Activated CD4-positive, alpha-beta memory T cell treated with anti-CD3 and anti-CD28 coated beads, Interleukin-2, amount 10 ng/mL, durations not matched to agents 7 days and 5 days (primary cell): ENCODE results near the gene TALDO1. TPM values are rescaled to one million over a fixed set of nuclear protein-coding genes. Genes with fewer than 3 reads are reported as not detected.
"Not testable (repeated sequence)": the region's sequence is repeated elsewhere in the genome, so short reads cannot be mapped to it uniquely, and the experiment has no call there.

Source experiments
- CTCF ChIA-PET: fragments of 350-600 bp; sonication (Branson Sonifier 250); formaldehyde crosslinking; loops from one replicate; lab custom pipeline; 2021; ENCODE audit warnings: antibody characterized with exemption, inconsistent platforms; lab: Charles Lee
- POLR2A ChIA-PET: fragments of 350-600 bp; sonication (Branson Sonifier 250); formaldehyde crosslinking; loops from one replicate; lab custom pipeline; 2021; ENCODE audit warnings: antibody characterized with exemption; lab: Charles Lee
- DNase-seq: peaks from one replicate; pipeline ENCODE4 v3.0.0-alpha.2; 2020
- H3K27ac Mint-ChIP-seq: one replicate; pipeline ENCODE4 v1.8.0; 2021; ENCODE audit warnings: mild to moderate bottlenecking, mixed read lengths
- H3K27me3 Mint-ChIP-seq: one replicate; pipeline ENCODE4 v1.8.0; 2021; ENCODE audit warnings: mixed read lengths
- H3K36me3 Mint-ChIP-seq: one replicate; pipeline ENCODE4 v1.8.0; 2021; ENCODE audit warnings: low read depth, mixed read lengths
- H3K4me1 Mint-ChIP-seq: one replicate; pipeline ENCODE4 v1.8.0; 2021; ENCODE audit warnings: mixed read lengths
- H3K4me3 Mint-ChIP-seq: one replicate; pipeline ENCODE4 v1.8.0; 2021; ENCODE audit warnings: mild to moderate bottlenecking, mixed read lengths
- H3K9me3 Mint-ChIP-seq: one replicate; pipeline ENCODE4 v1.8.0; 2021; ENCODE audit warnings: mixed read lengths
- total RNA-seq, 2 experiments: library from RNA; stranded (reverse); gene quantifications; one replicate each; pipeline ENCODE4 v1.2.3, GENCODE V29; 2021

Gene TALDO1
- total RNA-seq, 2 experiments from 2014 or later: 215 to 224 TPM

- ChIA-PET POLR2A (interaction anchor here (1.7 kb wide), 1 partner anchor 20 kb away, joined by 6 read pairs; the partner anchor contains the start of gene TALDO1), CTCF (interaction anchor here (1.0 to 3.8 kb wide), 5 partner anchors 10 to 173 kb away, joined by 3 to 31 read pairs (median 17); partner anchors contain the start of genes DEAF1, TALDO1 and TMEM80)
- Mint-ChIP-seq H3K27me3 (peaks cover 7% of the 10 kb centered on the region), H3K27ac (no peak overlapping the region), H3K4me1 (peaks cover 19% of the 10 kb centered on the region), H3K9me3 (no peaks in the 10 kb centered on the region), H3K4me3 (no peak overlapping the region), H3K36me3 (no peaks in the 10 kb centered on the region)
- DNase-seq: peak; percentile 83
Observed at GRCh38 chr11:727859-728748, 19.2 kb upstream of the TALDO1 start.

- ChIA-PET CTCF (interaction anchor here (3.7 kb wide), 1 partner anchor 33 kb away, joined by 31 read pairs; the partner anchor contains the start of genes DEAF1 and TMEM80), POLR2A (no interaction called here)
- no peaks in the 10 kb centered on the region for H3K9me3 Mint-ChIP-seq
- no peaks in the 10 kb centered on the region for H3K36me3 Mint-ChIP-seq
- H3K4me1 Mint-ChIP-seq: peaks cover 15% of the 10 kb centered on the region
- H3K27me3 Mint-ChIP-seq: peaks cover 3% of the 10 kb centered on the region
- H3K27ac Mint-ChIP-seq: no peak overlapping the region
- H3K4me3 Mint-ChIP-seq: no peak overlapping the region
- no peak for DNase-seq
Observed at GRCh38 chr11:728901-729491, 18.3 kb upstream of the TALDO1 start.

GRCh38 chr11:729492-730074, 17.7 kb upstream of the TALDO1 start:
- H3K9me3 Mint-ChIP-seq: no peaks in the 10 kb centered on the region

GRCh38 chr11:733072-733471, 14.2 kb upstream of the TALDO1 start:
- no peak overlapping the region for H3K27ac Mint-ChIP-seq
- peaks cover 3% of the 10 kb centered on the region for H3K36me3 Mint-ChIP-seq
- ChIA-PET CTCF (interaction anchor here (2.0 kb wide), 1 partner anchor 9 kb away, joined by 6 read pairs; no protein-coding TSS in a partner anchor), POLR2A (interaction anchor here (1.3 kb wide), 1 partner anchor 14 kb away, joined by 3 read pairs; no protein-coding TSS in a partner anchor)
- no peak overlapping the region for H3K4me3 Mint-ChIP-seq
- peaks cover 6% of the 10 kb centered on the region for H3K27me3 Mint-ChIP-seq
- DNase-seq: no peak
- H3K9me3 Mint-ChIP-seq: no peaks in the 10 kb centered on the region
- peaks cover 15% of the 10 kb centered on the region for H3K4me1 Mint-ChIP-seq

More at GRCh38 chr11:729492-730074, 17.7 kb upstream of the TALDO1 start:
- Mint-ChIP-seq H3K27ac (no peak overlapping the region), H3K4me3 (no peak overlapping the region), H3K4me1 (peaks cover 13% of the 10 kb centered on the region), H3K27me3 (peaks cover 1% of the 10 kb centered on the region), H3K36me3 (no peaks in the 10 kb centered on the region)
- DNase-seq: no peak
- CTCF ChIA-PET: no interaction called here
- POLR2A ChIA-PET: no interaction called here

- DNase-seq, POLR2A ChIA-PET, H3K4me3 Mint-ChIP-seq: not testable (repeated sequence)
Observed at GRCh38 chr11:734541-734940, 12.7 kb upstream of the TALDO1 start.

GRCh38 chr11:737366-737765, 9.9 kb upstream of the TALDO1 start:
- POLR2A ChIA-PET: no interaction called here
- Mint-ChIP-seq H3K27me3 (peaks cover 11% of the 10 kb centered on the region), H3K36me3 (peaks cover 3% of the 10 kb centered on the region), H3K9me3 (no peaks in the 10 kb centered on the region), H3K27ac (no peak overlapping the region), H3K4me1 (peaks cover 17% of the 10 kb centered on the region), H3K4me3 (peak overlapping the region; percentile 24)
- CTCF ChIA-PET: interaction anchor here (0.6 to 1.4 kb wide), 2 partner anchors 11 to 13 kb away, joined by 3 to 11 read pairs; no protein-coding TSS in a partner anchor
- DNase-seq: no peak

More at GRCh38 chr11:734541-734940, 12.7 kb upstream of the TALDO1 start:
- H3K27me3 Mint-ChIP-seq, H3K36me3 Mint-ChIP-seq, H3K9me3 Mint-ChIP-seq, H3K27ac Mint-ChIP-seq: not testable (repeated sequence)
- peaks cover 17% of the 10 kb centered on the region for H3K4me1 Mint-ChIP-seq
- CTCF ChIA-PET: interaction anchor here (2.0 kb wide), 1 partner anchor 11 kb away, joined by 6 read pairs; no protein-coding TSS in a partner anchor

- not testable (repeated sequence) for H3K27ac Mint-ChIP-seq
Observed at GRCh38 chr11:737899-738298, 9.4 kb upstream of the TALDO1 start.

GRCh38 chr11:742156-742546, 5.1 kb upstream of the TALDO1 start:
- no peak overlapping the region for H3K27ac Mint-ChIP-seq
- H3K36me3 Mint-ChIP-seq: no peaks in the 10 kb centered on the region
- H3K4me3 Mint-ChIP-seq: no peak overlapping the region

More at GRCh38 chr11:737899-738298, 9.4 kb upstream of the TALDO1 start:
- H3K36me3 Mint-ChIP-seq, H3K9me3 Mint-ChIP-seq, H3K4me3 Mint-ChIP-seq, POLR2A ChIA-PET, DNase-seq: not testable (repeated sequence)
- Mint-ChIP-seq H3K27me3 (peaks cover 11% of the 10 kb centered on the region), H3K4me1 (peaks cover 17% of the 10 kb centered on the region)
- CTCF ChIA-PET: interaction anchor here (0.6 to 1.4 kb wide), 2 partner anchors 11 to 14 kb away, joined by 3 to 11 read pairs; no protein-coding TSS in a partner anchor

GRCh38 chr11:742571-743201, 4.6 kb upstream of the TALDO1 start:
- H3K36me3 Mint-ChIP-seq: no peaks in the 10 kb centered on the region
- DNase-seq: no peak
- no peak overlapping the region for H3K4me3 Mint-ChIP-seq
- CTCF ChIA-PET: interaction anchor here (1.0 kb wide), 1 partner anchor 47 kb away, joined by 3 read pairs; the partner anchor contains the start of gene TMEM80
- H3K9me3 Mint-ChIP-seq: no peaks in the 10 kb centered on the region
- POLR2A ChIA-PET: no interaction called here
- peaks cover 10% of the 10 kb centered on the region for H3K4me1 Mint-ChIP-seq
- peaks cover 8% of the 10 kb centered on the region for H3K27me3 Mint-ChIP-seq
- H3K27ac Mint-ChIP-seq: no peak overlapping the region

More at GRCh38 chr11:742156-742546, 5.1 kb upstream of the TALDO1 start:
- CTCF ChIA-PET: no interaction called here
- POLR2A ChIA-PET: interaction anchor here (1.4 kb wide), 1 partner anchor 17 kb away, joined by 3 read pairs; no protein-coding TSS in a partner anchor
- peaks cover 11% of the 10 kb centered on the region for H3K27me3 Mint-ChIP-seq
- peaks cover 16% of the 10 kb centered on the region for H3K4me1 Mint-ChIP-seq
- DNase-seq: no peak
- H3K9me3 Mint-ChIP-seq: no peaks in the 10 kb centered on the region

GRCh38 chr11:745428-745827, 1.8 kb upstream of the TALDO1 start:
- Mint-ChIP-seq H3K9me3 (no peaks in the 10 kb centered on the region), H3K36me3 (peaks cover 8% of the 10 kb centered on the region), H3K4me1 (peaks cover 21% of the 10 kb centered on the region), H3K27me3 (peaks cover 2% of the 10 kb centered on the region), H3K27ac (no peak overlapping the region), H3K4me3 (peak overlapping the region; percentile 5)
- CTCF ChIA-PET: interaction anchor here (0.6 kb wide), 1 partner anchor 19 kb away, joined by 3 read pairs; no protein-coding TSS in a partner anchor
- DNase-seq: no peak
- POLR2A ChIA-PET: no interaction called here

GRCh38 chr11:746289-747157, 741 bp upstream of the TALDO1 start:
- CTCF ChIA-PET: interaction anchor here (1.4 to 3.5 kb wide), 3 partner anchors 10 to 20 kb away, joined by 5 to 22 read pairs (median 5); no protein-coding TSS in a partner anchor

More at GRCh38 chr11:746289-747157, 741 bp upstream of the TALDO1 start:
- peaks cover 23% of the 10 kb centered on the region for H3K4me1 Mint-ChIP-seq
- peaks cover 2% of the 10 kb centered on the region for H3K27me3 Mint-ChIP-seq
- no peaks in the 10 kb centered on the region for H3K9me3 Mint-ChIP-seq
- peak; percentile 55 for DNase-seq
- POLR2A ChIA-PET: interaction anchor here (0.7 to 3.3 kb wide), 11 partner anchors 11 to 240 kb away, joined by 3 to 18 read pairs (median 3); partner anchors contain the start of genes DEAF1, HRAS, IRF7 and TMEM80
- H3K27ac Mint-ChIP-seq: peak overlapping the region; percentile 74
- peak overlapping the region; percentile 82 for H3K4me3 Mint-ChIP-seq
- H3K36me3 Mint-ChIP-seq: peaks cover 8% of the 10 kb centered on the region
